ENCODE data around the gene PXDN. TPM values are rescaled to one million over a fixed set of nuclear protein-coding genes. Genes with fewer than 3 reads are reported as not detected.

Gene PXDN
- total and polyA plus RNA-seq, 2 of the 13 experiments (the other 11 are each of a cell fraction or from before 2014, with no cell fraction given) = not detected

DNA sequence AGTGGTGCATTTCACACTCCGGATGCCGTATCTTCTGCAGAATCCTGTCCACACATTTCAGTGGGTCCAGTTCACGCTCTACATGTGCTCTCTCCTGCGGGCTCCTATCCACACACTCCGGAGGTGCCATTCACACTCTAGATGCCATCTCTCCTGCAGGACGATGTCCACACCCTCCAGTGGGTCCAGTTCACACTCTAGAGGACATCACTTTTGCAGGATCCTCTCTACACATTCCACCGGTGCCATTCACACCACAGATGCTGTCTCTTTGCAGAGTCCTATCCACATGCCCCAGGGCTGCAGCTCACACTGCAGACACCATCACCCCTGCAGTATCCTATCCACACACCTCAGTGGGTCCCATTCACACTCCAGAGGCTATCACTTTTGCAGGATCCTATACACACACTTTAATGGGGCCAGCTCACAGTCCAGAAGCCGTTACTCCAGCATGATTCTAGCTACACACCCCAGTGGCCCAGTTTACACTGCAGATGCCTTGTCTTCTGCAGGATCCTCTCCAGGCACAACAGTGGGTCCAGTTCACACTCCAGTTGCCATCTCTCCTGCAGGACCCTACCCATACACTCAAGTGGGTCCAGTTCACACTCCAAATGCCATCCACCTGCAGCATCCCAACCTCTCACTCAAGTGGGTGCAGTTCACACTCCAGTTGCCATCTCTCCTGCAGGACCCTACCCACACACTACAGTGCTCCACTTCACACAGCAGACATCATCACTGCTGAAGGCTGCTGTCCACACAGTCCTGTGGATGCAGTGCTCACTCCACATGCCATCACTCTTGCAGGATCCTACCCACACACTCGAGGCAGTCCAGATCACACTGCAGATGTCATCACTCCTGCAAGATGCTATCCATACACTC lies 2.1 kb upstream of the PXDN start:
- Histone ChIP-seq H3K27ac (ENCODE audit: extremely low read length, insufficient read depth, low read length) (no peak overlapping the region), H3K79me2 (ENCODE audit: insufficient read depth, low read length) (no peaks in the 10 kb centered on the region), H3K4me2 (ENCODE audit: low read depth, low read length) (no peak overlapping the region), H3K4me1 (ENCODE audit: insufficient read depth, low read length) (no peaks in the 10 kb centered on the region), H3K36me3 (replicated peaks in 1 of 2; ENCODE audit: control insufficient read depth in 1 of 2, insufficient read depth in 2 of 2, low read length in 2 of 2) (no peaks in the 10 kb centered on the region), H2AFZ (ENCODE audit: low read length) (no peak overlapping the region), H3K27me3 (ENCODE audit: control insufficient read depth in 1 of 2, insufficient read depth in 2 of 2, low read length in 2 of 2) (peaks cover 0 to 26% of the 10 kb centered on the region in 2 experiments; a peak in 4 of 5 replicates), H4K20me1 (ENCODE audit: insufficient read depth, low read length) (no peaks in the 10 kb centered on the region; the same call in 1 of the 2 replicates), H3K4me3 (replicated peaks in 1 of 3; ENCODE audit: insufficient read depth in 1 of 3, low read depth in 2 of 3, low read length in 3 of 3) (no peak overlapping the region), H3K9me3 (ENCODE audit: low read length) (no peaks in the 10 kb centered on the region), H3K9ac (ENCODE audit: insufficient read depth, low read depth, low read length) (no peak overlapping the region)
- no TSS peak for BruUV-seq (replicated peaks)
- no peak for TF ChIP-seq ELF1 (CRISPR knock-in tag; IDR thresholded peaks at IDR 0.05)
- no peak for TF ChIP-seq REPIN1 (CRISPR knock-in tag; IDR thresholded peaks at IDR 0.05; ENCODE audit: borderline replicate concordance, low read depth)
- no peak for TF ChIP-seq ZNF720 (CRISPR knock-in tag; IDR thresholded peaks at IDR 0.05)
- no peak for TF ChIP-seq ZNF777 (CRISPR knock-in tag; IDR thresholded peaks at IDR 0.05)
- TF ChIP-seq ZNF607 (CRISPR knock-in tag; IDR thresholded peaks at IDR 0.05; ENCODE audit: borderline replicate concordance) = no peak
- TF ChIP-seq, protein P1, sequence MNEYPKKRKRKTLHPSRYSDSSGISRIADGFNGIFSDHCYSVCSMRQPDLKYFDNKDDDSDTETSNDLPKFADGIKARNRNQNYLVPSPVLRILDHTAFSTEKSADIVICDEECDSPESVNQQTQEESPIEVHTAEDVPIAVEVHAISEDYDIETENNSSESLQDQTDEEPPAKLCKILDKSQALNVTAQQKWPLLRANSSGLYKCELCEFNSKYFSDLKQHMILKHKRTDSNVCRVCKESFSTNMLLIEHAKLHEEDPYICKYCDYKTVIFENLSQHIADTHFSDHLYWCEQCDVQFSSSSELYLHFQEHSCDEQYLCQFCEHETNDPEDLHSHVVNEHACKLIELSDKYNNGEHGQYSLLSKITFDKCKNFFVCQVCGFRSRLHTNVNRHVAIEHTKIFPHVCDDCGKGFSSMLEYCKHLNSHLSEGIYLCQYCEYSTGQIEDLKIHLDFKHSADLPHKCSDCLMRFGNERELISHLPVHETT (CRISPR knock-in tag; conservative IDR thresholded peaks at IDR 0.05) = no peak
- no peak for TF ChIP-seq ZNF557 (CRISPR knock-in tag; IDR thresholded peaks at IDR 0.05)
- TF ChIP-seq, protein P2, sequence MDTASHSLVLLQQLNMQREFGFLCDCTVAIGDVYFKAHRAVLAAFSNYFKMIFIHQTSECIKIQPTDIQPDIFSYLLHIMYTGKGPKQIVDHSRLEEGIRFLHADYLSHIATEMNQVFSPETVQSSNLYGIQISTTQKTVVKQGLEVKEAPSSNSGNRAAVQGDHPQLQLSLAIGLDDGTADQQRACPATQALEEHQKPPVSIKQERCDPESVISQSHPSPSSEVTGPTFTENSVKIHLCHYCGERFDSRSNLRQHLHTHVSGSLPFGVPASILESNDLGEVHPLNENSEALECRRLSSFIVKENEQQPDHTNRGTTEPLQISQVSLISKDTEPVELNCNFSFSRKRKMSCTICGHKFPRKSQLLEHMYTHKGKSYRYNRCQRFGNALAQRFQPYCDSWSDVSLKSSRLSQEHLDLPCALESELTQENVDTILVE (CRISPR knock-in tag; IDR thresholded peaks at IDR 0.05) = no peak
- TF ChIP-seq, protein P3, sequence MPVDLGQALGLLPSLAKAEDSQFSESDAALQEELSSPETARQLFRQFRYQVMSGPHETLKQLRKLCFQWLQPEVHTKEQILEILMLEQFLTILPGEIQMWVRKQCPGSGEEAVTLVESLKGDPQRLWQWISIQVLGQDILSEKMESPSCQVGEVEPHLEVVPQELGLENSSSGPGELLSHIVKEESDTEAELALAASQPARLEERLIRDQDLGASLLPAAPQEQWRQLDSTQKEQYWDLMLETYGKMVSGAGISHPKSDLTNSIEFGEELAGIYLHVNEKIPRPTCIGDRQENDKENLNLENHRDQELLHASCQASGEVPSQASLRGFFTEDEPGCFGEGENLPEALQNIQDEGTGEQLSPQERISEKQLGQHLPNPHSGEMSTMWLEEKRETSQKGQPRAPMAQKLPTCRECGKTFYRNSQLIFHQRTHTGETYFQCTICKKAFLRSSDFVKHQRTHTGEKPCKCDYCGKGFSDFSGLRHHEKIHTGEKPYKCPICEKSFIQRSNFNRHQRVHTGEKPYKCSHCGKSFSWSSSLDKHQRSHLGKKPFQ (CRISPR knock-in tag; IDR thresholded peaks at IDR 0.05; ENCODE audit: insufficient replicate concordance) = no peak
- ATAC-seq (no peak), DNase-seq (ENCODE audit: low spot score) (no peak), FAIRE-seq (no peak)
- intact Hi-C loops (cut with micrococcal nuclease; ENCODE audit: unreplicated experiment) (no loop called here), in situ Hi-C loops (cut with HindIII; ENCODE audit: extremely low pct_ligation_motif_present, low pct_unique_long_range_greater_than_20kb) (no loop called here)
- POLR2A ChIA-PET = no interaction called here
- CTCF ChIA-PET (ENCODE audit: low intra/inter-chr PET ratio, low total read pairs) = no interaction called here
- 17% methylated on average over 9 of the region's 9 CpGs for WGBS (ENCODE audit: low lambda C conversion rate)
